ENCODE results near the gene FAM25A.
A peak's percentile ranks its signal among the peaks of the same experiment; 100 is the strongest.
"Not testable (repeated sequence)": the region's sequence is repeated elsewhere in the genome, so short reads cannot be mapped to it uniquely, and the experiment has no call there.

Gene FAM25A

GRCh38 chr10:87014986-87015716 is 4.9 kb upstream of the FAM25A start:
- DNase-seq, result not testable (repeated sequence)

DNA sequence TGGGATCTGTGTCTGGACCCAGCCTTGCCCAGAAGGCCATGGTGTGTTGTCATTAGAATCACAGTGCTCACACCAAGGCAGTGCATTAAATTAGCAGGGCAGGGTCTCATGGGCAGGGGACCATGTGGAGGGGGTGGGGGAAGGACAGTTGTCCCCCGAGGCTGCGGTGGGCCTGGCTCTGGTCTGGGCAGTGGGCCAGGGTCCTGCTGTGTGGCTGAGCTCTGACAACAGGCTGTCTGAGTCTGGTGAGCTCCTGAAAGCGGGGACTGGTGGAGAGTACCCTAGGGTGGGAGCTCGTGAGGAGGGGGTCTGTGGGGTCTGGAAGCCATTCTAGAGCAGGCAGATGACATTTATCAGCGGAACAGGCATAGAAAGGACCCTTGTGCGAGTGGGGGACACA is 2.0 kb upstream of the FAM25A start:
- not testable (repeated sequence) for DNase-seq

DNA sequence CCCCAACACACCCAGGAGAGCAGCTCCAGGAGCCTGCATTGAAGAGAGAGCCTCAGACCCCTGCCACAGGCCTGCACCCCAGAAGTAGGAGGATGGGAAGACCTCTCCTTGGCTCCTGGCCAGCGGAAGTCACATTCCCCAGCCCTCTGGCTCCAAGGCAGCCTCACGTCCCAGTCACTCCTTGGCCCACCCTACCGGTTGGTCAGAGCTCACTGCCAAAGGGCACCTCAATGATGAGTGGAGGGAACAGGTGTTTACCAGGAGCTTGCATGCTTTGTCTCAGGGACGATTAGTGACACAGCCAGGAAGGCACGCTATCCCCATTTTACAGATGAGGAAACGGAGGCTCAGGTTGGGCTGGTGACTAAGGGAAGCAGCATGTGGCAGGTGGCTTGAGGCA is 1.0 kb upstream of the FAM25A start:
- DNase-seq, result not testable (repeated sequence)

DNA sequence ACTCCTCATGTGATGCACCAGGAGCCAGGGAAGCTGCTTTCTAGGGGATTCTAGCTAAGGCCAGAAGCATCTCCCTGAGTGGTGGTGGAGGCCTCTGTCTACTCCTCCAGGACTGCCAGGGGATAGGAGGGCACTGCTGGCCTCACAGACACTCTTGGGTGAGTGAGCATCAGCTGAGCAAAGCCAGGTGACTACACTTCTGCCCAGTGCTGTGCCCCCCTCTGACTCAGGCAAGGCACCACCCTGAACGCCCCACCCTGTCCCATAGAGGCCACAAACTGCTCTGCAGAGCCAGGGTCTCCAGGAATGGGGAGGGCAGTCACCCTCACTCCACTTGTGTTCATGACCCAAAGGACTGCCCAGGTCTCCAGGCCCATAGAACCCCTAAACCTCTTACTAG is 590 bp upstream of the FAM25A start:
- not testable (repeated sequence) for DNase-seq

DNA sequence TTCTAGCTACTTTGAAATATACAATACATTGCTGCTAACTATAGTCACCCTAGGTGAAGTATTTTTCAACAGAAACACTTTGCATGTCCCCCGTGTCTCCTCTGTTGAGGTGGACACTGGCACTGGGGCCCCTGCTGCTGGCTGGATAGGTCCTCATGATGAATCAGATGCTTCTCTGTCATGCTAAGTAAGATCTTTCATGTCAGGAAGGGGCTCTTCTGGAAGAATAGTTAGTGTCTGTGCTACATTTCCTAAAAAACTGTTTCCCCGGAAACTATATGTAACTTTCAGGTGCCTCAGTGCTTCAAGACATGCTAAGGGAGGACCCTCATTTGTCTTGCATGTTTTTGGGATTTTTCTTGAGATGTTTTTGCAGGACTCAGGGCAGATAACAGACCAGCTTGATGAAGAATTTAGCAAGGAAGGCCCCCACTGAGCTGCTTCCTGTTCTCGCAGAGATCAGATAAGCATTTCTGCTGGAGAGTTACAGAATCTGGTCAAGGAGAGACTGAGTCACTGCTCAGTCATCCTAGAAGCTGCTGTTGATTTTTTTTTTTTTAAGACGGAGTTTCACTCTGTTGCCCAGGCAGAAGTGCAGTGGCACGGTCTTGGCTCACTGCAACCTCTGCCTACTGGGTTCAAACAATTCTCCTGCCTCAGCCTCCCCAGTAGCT is 5.3 kb downstream of the FAM25A start:
- DNase-seq, result not testable (repeated sequence)

DNA sequence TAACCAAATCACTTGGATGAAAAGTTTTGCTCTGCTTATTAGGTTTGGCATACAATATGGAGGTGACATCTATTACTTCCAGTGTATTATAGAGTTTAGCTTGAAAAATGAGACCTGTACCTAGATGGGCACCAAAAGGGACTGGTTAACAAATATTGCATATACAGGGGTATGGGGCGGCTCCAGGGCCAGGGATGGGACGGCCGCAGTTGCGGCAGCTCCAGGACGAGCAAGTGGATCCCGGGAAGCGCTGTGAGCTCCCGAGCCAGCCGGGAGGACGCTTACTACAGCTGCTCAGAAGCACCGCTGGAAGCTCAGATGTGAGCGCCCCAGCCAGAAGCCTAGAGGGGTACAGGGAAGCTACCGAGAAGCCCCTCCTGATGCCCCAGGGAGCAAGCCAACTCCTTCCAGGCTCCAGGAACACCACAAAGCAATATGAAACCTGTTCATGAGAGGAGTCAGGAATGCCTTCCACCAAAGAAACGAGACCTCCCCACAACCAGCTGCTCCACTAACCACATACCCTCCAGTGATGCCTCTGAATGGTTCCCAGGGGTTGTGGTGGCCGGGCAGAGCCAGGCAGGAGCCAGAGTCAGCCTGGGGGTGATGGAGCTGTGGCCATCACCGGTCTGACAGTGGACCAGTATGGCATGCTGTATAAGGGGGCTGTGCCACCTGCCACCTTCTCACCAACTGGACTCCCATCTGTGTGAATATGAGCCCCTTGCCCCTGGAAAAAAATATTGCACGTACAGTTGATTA is 6.8 kb downstream of the FAM25A start:
- DNase-seq, result not testable (repeated sequence)

- DNase-seq, result not testable (repeated sequence)
Observed at GRCh38 chr10:87030419-87030818, 10.3 kb downstream of the FAM25A start.

DNA sequence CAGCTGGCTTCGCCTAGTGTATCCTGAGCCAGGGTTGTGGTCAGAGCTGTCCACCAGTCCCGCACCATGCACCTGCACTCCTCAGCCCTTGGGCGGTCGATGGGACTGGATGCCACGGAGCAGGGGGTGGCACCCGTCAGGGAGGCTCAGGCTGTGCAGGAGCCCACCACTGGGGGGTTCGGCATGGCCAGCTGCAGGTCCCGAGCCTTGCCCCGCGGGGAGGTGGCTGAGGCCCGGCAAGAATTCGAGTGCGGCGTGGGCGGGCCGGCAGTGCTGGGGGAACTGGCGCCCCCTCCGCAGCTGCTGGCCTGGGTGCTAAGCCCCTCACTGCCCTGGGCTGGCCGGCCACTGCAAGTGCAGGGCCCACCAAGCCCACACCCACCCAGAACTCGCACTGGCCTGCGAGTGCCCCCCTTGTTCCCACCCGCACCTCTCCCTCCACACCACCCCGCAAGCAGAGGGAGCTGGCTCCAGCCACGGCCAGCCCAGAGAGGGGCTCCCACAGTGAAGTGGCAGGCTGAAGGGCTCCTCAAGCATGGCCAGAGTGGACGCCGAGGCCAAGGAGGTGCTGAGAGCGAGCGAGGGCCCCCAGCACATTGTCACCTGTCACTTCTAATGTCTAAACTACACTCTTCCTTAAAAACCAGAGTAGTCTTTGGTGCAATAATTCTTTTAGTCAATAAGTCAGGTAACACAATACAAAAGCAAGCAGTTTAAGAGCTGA is 11.0 kb downstream of the FAM25A start:
- DNase-seq, result peak; percentile 5

GRCh38 chr10:87036623-87037022 is 16.5 kb downstream of the FAM25A start:
- DNase-seq, result no peak

DNA sequence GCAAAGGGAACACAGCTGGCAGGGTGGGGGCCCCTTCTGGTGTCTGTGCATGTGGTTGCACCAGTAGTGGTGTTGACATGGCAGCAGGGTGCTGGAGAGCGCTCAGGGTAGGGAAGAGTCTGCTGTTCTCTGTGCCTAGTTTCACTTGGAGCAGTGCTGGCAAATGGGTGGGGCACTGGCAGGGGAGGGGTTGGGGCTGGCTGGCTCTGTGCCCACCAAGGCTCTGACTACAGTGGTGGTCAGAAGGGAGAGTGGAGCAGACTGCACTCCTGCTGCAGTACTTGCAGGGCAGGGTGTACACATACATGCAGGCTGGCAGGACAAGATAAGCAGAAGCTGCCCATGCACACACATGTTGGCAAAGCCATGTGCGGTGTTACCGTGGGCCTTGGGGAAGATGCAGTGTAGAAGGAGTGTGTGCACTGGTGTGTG is 18.2 kb downstream of the FAM25A start:
- no peak for DNase-seq

GRCh38 chr10:87038786-87039185 is 18.7 kb downstream of the FAM25A start:
- DNase-seq, result no peak

DNA sequence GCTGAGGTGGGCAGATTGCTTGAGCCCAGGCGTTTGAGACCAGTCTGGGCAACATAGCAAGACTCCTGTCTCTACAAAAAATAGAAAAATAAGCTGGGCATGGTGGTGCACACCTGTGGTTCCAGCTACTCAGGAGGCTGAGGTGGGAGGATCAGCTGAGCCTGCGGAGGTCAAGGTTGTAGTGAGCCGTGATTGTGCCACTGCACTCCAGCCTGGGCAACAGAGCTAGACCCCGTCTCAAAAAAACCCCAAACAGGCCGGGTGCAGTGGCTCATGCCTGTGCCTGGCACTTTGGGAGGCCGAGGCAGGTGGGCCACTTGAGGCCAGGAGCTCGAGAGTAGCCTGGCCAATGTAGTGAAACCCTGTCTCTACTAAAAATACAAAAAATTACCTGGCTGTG is 23.5 kb downstream of the FAM25A start:
- DNase-seq, result not testable (repeated sequence)

DNA sequence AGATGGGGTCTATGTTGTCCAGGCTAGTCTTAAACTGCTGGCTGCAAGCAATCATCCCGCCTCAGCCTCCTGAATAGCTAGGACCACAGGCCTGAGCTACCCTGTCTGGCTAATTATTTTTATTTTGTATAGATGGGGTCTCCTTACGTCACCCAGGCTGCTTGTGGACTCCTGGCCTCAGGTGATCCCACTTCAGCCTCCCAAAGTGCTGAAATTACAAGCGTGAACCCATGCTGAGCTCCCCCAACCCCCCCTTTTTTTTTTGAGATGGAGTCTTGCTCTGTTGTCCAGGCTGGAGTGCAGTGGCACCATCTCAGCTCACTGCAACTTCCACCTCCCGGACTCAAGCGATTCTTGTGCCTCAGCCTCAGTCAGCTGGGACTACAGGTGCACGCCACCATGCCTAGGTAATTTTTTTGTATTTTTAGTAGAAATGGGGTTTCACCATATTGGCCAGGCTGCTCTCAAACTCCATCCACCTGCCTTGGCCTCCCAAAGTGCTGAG is 25.4 kb downstream of the FAM25A start:
- DNase-seq, result no peak

DNA sequence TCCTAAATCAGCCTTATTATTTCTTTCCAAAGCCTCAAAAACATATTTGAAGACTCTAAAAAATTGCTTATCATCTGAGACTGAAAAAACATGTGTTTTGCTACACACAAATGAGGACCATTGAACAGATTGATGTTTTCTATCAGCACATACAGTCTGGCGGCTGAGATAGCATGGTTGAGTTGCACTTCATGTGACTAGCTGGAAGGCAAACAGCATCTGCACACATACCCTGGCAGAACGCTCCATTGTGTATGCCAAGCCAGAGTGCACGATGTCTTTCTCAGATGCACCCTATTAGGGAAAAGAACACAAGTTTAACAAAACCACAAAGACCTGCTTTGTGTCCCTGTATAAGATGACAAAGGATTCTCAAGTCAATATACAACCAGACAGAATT is 33.0 kb downstream of the FAM25A start:
- no peak for DNase-seq

GRCh38 chr10:87053577-87054181 is 33.6 kb downstream of the FAM25A start:
- no peak for DNase-seq

DNA sequence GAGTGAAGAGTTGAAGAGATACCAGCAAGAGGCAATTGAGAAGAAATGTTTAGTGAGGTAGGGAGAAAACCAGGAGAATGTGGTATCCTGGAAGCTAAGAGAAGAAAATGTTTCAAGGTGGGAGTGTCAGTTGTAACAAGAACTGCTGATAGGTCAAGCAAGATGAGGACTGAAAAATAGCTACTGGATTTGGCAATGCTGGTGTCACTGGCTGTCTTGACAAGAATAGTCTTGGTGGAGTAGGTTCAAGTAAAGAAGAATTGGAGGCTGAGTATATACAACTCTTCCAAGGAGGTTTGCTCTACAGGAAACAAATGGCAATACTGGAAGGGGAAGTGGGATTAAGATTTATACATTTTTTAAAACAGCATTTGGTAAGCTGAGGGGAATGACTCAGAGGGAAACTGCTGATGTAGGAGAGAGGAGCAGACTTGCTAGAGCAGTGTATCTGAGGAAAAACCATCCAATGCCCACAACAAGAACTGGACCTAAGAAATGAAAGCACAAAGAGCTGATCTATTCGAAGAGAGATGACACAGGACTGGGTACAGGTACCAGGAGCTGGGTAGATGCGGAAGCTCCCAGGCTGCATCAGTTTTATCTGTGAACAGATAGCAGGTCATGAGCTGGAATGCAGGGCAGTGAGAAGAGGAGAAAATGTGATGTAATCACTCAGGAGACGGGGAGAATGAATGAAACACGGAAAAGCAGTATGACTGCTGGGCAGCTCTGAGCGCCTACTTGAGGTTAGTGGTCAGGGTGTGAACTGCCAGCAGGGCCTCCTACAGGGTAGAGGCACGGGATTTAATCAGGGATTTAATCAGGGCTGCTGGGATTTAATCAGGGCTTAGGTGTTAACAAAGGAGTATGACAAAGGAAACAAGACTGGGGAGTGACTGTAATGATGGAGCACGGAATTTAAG is 34.5 kb downstream of the FAM25A start:
- no peak for DNase-seq

DNA sequence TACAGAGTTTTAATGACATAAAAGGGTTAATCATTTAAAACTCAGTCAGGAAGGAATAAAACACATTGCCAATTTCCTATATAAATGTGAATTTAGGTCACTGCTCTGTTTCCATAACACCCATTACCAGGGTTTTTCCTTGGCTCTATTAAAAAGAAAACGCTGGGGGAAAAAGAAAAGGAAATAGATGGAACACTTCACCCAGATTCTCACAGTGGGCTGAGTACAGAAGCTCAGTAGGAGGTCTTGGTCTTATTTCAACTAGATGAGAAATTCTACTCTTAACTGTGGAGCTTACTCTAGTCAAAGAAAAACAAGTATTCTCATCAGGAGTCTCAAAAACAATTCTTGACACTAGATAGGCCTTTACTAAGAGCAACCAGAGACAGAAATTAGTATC is 38.1 kb downstream of the FAM25A start:
- no peak for DNase-seq

GRCh38 chr10:87059401-87059800 is 39.3 kb downstream of the FAM25A start:
- DNase-seq, result no peak

DNA sequence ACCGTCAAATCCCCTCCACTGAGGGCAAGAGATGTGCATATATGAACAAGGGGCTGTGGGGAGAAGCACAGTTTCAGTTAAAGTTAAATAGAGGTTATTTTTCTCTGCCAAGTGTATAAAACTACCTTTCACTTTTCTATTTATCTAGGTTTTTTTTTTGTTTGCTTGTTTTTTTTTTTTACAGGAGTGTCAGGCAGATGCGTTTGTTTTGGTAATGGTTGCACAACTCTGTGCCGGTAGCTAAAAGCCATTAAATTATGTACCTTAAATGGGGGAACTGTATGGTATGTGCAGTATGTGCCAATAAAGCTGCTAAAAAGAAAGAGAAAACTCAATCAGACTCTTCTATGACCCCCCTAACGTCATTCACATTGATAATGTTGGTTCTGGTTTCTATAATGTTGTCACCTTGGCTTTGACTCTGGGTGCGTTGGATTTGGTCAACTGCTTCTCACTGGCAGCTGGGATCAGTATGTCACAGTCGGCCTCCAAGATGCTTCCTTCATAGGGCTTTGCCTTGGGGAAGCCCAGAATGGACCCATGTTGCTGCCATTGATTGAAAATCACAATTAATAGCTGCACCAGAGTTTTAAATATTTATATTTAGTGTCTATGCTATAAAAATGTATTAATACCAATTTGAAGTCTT is 40.3 kb downstream of the FAM25A start:
- DNase-seq, result no peak

- DNase-seq, result no peak
Observed at GRCh38 chr10:87064651-87065050, 44.6 kb downstream of the FAM25A start.

GRCh38 chr10:87066178-87066577 is 46.1 kb downstream of the FAM25A start:
- DNase-seq, result no peak
